ENCODE data around the gene NELFB.

NELFB gene

DNA sequence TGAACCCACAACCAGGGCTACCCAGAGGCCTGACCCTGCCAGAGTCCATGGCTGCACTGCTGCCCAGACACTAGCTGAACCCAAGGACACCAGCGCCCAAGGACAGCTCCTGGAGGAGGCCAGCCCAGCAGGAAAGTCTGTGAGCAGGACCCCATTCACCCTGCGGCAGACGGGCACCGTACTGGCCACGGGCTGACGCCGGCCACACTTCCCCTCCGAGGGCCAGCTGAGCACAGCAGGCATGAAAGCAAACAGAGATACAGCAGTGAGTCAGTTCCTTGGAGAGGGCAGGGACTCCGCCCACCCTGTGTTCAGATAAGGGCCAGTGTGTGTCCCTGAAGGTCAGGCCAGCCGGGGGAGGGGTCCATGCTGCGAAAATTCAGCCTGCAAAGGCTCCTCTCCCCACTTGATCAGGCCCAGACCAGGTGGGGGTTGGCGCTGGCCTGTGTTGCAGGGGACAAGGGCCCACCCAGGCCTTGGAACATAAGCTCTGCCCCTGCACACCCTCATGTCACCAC lies 36.3 kb upstream of the NELFB start:
- H3K4me3 ChIP-seq (ENCODE audit: low read depth, low read length), result no peak overlapping the region
- DNase-seq, result no peak
- TF ChIP-seq, protein P1, sequence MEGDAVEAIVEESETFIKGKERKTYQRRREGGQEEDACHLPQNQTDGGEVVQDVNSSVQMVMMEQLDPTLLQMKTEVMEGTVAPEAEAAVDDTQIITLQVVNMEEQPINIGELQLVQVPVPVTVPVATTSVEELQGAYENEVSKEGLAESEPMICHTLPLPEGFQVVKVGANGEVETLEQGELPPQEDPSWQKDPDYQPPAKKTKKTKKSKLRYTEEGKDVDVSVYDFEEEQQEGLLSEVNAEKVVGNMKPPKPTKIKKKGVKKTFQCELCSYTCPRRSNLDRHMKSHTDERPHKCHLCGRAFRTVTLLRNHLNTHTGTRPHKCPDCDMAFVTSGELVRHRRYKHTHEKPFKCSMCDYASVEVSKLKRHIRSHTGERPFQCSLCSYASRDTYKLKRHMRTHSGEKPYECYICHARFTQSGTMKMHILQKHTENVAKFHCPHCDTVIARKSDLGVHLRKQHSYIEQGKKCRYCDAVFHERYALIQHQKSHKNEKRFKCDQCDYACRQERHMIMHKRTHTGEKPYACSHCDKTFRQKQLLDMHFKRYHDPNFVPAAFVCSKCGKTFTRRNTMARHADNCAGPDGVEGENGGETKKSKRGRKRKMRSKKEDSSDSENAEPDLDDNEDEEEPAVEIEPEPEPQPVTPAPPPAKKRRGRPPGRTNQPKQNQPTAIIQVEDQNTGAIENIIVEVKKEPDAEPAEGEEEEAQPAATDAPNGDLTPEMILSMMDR (IDR thresholded peaks at IDR 0.05; ENCODE audit: low read depth, low read length), result no peak
- H3K27ac ChIP-seq, result no peak overlapping the region
- no peaks in the 10 kb centered on the region for H3K36me3 ChIP-seq
- H3K27me3 ChIP-seq (ENCODE audit: insufficient read depth, low read depth, severe bottlenecking), result no peaks in the 10 kb centered on the region
- no peaks in the 10 kb centered on the region for H3K9me3 ChIP-seq (ENCODE audit: severe bottlenecking)

DNA sequence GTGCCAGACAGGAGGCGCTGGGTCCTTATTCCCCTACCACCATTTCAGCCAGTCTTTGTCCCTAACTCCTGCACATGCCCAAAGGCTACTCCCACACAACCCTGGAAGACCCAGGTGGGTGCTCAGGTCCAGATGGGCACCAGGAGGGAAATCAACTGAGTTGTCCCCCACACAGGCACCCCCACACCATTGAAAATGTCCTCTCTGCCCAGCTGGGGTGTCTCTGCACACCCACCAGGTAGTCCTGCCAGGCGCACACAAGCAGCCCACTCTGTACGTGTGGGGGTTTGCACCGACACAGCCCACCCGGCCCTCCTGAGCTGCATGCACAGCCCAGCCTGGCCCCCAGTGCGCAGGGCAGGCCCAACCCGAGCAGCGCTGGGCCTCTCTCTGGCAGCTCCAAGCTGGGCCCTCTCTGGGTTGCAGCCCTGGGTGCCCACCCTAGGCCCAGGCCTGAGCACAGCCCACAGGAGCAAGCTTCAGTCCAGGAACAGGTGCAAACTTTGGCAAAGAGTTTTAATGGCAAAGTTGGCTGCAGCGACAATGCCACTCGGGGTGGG lies 35.3 kb upstream of the NELFB start:
- H3K27ac ChIP-seq, result no peak overlapping the region
- no peaks in the 10 kb centered on the region for H3K9me3 ChIP-seq (ENCODE audit: severe bottlenecking)
- no peak overlapping the region for H3K4me3 ChIP-seq (ENCODE audit: low read depth, low read length)
- TF ChIP-seq, protein P1 (IDR thresholded peaks at IDR 0.05; ENCODE audit: low read depth, low read length), result no peak
- DNase-seq, result no peak
- no peaks in the 10 kb centered on the region for H3K27me3 ChIP-seq (ENCODE audit: insufficient read depth, low read depth, severe bottlenecking)
- H3K36me3 ChIP-seq, result no peaks in the 10 kb centered on the region

DNA sequence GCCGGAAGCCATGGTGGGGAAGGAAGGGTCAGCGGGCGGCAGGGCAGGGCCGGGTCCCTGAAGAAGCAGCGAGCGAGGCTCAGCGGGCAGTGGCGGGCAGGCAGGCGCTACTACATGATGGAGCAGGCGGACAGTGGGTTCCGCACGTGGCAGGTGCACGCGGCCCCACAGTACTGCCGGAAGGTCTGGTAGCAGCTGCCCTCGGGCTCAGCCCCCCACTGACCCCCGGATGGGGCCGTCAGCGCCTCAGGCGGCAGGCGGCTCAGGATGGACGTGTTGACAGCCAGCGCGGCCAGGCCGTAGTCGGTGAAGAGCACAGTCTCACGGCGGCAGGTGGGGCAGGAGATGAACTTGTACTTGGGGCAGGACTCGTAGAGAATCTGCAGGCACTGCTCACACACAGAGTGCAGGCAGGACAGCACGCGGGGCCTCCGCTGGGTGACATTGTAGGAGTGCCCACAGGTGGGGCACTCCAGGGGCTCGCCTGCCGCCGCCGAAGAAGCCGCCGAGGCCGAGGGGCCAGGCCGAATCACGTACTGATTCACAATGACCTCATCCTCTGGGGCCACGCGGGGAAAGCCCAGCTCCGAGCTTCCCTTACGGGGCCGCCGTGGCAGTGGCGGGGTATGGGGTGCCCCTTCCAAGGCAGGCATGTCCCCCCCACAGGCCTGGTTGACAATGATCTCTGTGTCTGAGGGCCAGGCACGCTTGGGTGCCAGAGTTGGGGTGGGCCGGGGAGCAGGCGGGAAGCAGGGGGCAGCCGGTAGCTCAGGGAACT lies 34.6 kb upstream of the NELFB start:
- TF ChIP-seq, protein P1 (IDR thresholded peaks at IDR 0.05; ENCODE audit: low read depth, low read length), result no peak
- no peak overlapping the region for H3K27ac ChIP-seq
- H3K4me3 ChIP-seq (ENCODE audit: low read depth, low read length), result no peak overlapping the region
- H3K9me3 ChIP-seq (ENCODE audit: severe bottlenecking), result no peaks in the 10 kb centered on the region
- DNase-seq, result no peak
- no peaks in the 10 kb centered on the region for H3K27me3 ChIP-seq (ENCODE audit: insufficient read depth, low read depth, severe bottlenecking)
- no peaks in the 10 kb centered on the region for H3K36me3 ChIP-seq

DNA sequence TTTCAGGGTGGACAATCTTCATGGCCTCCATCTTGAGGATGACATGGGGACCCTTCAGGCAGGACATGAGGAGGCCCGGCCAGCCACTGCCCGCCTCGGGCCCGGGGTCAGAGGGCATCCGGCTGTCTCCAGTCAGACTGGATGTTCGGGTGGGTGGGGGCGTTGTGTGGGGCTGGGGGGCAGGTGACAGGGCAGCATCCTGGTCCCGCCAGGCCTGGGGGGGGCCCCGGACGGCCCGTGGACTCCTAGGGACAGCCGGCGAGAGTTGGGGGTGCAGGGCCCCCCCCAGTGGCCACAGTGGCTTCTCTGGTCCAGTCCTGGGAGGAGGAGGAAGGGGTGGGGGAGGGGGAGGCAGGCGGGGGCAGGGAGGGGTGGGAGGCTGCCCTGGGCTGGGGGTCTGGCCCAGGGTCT lies 34.0 kb upstream of the NELFB start:
- no peak overlapping the region for H3K27ac ChIP-seq
- TF ChIP-seq, protein P1 (IDR thresholded peaks at IDR 0.05; ENCODE audit: low read depth, low read length), result no peak
- DNase-seq, result no peak
- H3K9me3 ChIP-seq (ENCODE audit: severe bottlenecking), result no peaks in the 10 kb centered on the region
- no peak overlapping the region; the same call in 1 of the 2 replicates for H3K4me3 ChIP-seq (ENCODE audit: low read depth, low read length)
- H3K27me3 ChIP-seq (ENCODE audit: insufficient read depth, low read depth, severe bottlenecking), result no peaks in the 10 kb centered on the region
- no peaks in the 10 kb centered on the region for H3K36me3 ChIP-seq

DNA sequence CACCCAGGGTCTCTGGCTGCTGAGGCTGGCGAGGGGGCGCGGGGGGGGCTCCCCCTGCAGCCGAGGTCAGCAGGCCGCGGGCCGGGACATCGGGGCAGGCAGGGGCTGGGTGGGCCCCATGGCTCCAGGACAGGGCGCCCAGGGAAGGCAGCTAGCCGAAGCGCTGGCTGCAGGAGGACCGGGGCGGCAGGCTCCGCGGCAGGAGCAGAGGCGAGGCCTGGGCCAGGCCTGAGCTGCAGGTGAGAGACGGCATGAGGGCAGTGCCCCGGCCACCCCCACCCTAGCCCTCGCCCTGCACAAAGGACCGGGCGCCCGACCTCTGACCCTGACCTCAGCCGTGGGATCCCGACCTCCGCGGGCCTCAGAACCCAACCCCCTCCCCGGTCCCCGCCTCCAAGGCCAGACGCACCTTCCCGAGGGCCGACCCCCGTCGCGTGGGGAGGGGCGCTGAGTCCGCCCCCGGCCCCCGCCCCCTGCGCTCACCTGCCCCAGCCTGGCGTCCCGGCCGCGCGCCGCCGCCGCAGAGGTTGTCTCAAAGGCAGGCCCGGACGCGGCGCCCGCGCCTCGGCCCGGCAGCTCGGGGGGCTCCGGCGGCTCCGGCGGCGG lies 33.5 kb upstream of the NELFB start:
- DNase-seq, result no peak
- no peak overlapping the region for H3K27ac ChIP-seq
- H3K4me3 ChIP-seq (ENCODE audit: low read depth, low read length), result peak overlapping the region; percentile 40
- TF ChIP-seq, protein P1 (IDR thresholded peaks at IDR 0.05; ENCODE audit: low read depth, low read length), result no peak
- no peaks in the 10 kb centered on the region for H3K27me3 ChIP-seq (ENCODE audit: insufficient read depth, low read depth, severe bottlenecking)
- no peaks in the 10 kb centered on the region for H3K9me3 ChIP-seq (ENCODE audit: severe bottlenecking)
- H3K36me3 ChIP-seq, result no peaks in the 10 kb centered on the region

Data from WERI-Rb-1 (cell line).